Tibial artery (tissue), 4 donors: ENCODE measurements around the gene FAM72D.
"Not testable (repeated sequence)": the region's sequence is repeated elsewhere in the genome, so short reads cannot be mapped to it uniquely, and the experiment has no call there.

Source experiments
- DNase-seq, 2 donors: peaks; one replicate each; pipeline ENCODE4 v3.0.0-alpha.2; 2019
- H3K27ac ChIP-seq, 2 donors: fragments of 200-600 bp; sonication (generic) in 1 of 2; 1 replicate in 1 of 2; 2 replicates in 1 of 2; pipeline ENCODE4 v1.5.1; 2018 to 2019; ENCODE audit warnings: mild to moderate bottlenecking in 1 of 2
- H3K27me3 ChIP-seq, 2 donors: fragments of 200-600 bp; sonication (generic) in 1 of 2; one replicate each; pipeline versions ENCODE4 v1.5.1 to v1.6.0; 2016 to 2019
- H3K36me3 ChIP-seq, 3 donors: fragments of 200-600 bp; sonication (generic) in 2 of 3; one replicate each; pipeline ENCODE4 v1.5.1; 2016 to 2019; ENCODE audit warnings: mild to moderate bottlenecking in 2 of 3
- H3K4me1 ChIP-seq, 4 donors: fragments of 200-600 bp; sonication (generic) in 2 of 4; 1 replicate in 3 of 4; 2 replicates in 1 of 4; pipeline ENCODE4 v1.5.1; 2016 to 2019
- H3K4me3 ChIP-seq, 2 donors: fragments of 200-600 bp; sonication (generic) in 1 of 2; 1 replicate in 1 of 2; 2 replicates in 1 of 2; pipeline ENCODE4 v1.5.1; 2018 to 2019; ENCODE audit warnings: mild to moderate bottlenecking in 2 of 2
- H3K9me3 ChIP-seq, 3 donors: fragments of 200-600 bp; sonication (generic) in 1 of 3; one replicate each; pipeline ENCODE4 v1.5.1; 2016 to 2019
- intact Hi-C: fragments of 100-400 bp; cut with DNase I; formaldehyde crosslinking; loops from one replicate; pipeline ENCODE4 v1.15.0; 2023; ENCODE audit warnings: low total_unique reads

The FAM72D gene

GRCh38 chr1:145095284-145096057 lies at the start of gene FAM72D, which contains the start of gene SRGAP2B:
TSS of gene FAM72D (plus strand) at chr1:145095974. CDS start at chr1:145096848, 874 bp downstream.
TSS of gene SRGAP2B (minus strand) at chr1:145095328. CDS start at chr1:145092901, 2,427 bp downstream.
- Histone ChIP-seq H3K4me3 (peak within 1 kb of the TSS; percentile 44 to 49), H3K27ac (peak within 1 kb of the TSS in 1 of 2 donors; percentile 67)
- H3K36me3 ChIP-seq, H3K9me3 ChIP-seq, DNase-seq, H3K4me1 ChIP-seq, H3K27me3 ChIP-seq, intact Hi-C loops: not testable (repeated sequence)

GRCh38 chr1:145047553-145047952 lies 48.2 kb upstream of the FAM72D start:
- intact Hi-C loops, H3K4me3 ChIP-seq, H3K36me3 ChIP-seq, DNase-seq, H3K27me3 ChIP-seq, H3K4me1 ChIP-seq, H3K9me3 ChIP-seq, H3K27ac ChIP-seq: not testable (repeated sequence)

- H3K4me3 ChIP-seq, DNase-seq, H3K27ac ChIP-seq, H3K9me3 ChIP-seq, H3K36me3 ChIP-seq, H3K27me3 ChIP-seq, H3K4me1 ChIP-seq, intact Hi-C loops: not testable (repeated sequence)
Observed at GRCh38 chr1:145048181-145048856, 47.5 kb upstream of the FAM72D start.

GRCh38 chr1:145052019-145052776 lies 43.6 kb upstream of the FAM72D start:
- intact Hi-C loops, H3K27ac ChIP-seq, H3K36me3 ChIP-seq: not testable (repeated sequence)

GRCh38 chr1:145053428-145053827 lies 42.3 kb upstream of the FAM72D start:
- H3K27ac ChIP-seq, intact Hi-C loops, H3K4me3 ChIP-seq, H3K27me3 ChIP-seq, H3K4me1 ChIP-seq, H3K36me3 ChIP-seq, H3K9me3 ChIP-seq, DNase-seq: not testable (repeated sequence)

More at GRCh38 chr1:145052019-145052776, 43.6 kb upstream of the FAM72D start:
- not testable (repeated sequence) for H3K27me3 ChIP-seq, H3K4me3 ChIP-seq, DNase-seq, H3K4me1 ChIP-seq, H3K9me3 ChIP-seq

GRCh38 chr1:145055217-145055760 lies 40.5 kb upstream of the FAM72D start:
- DNase-seq, H3K4me1 ChIP-seq, H3K27ac ChIP-seq, H3K27me3 ChIP-seq, H3K36me3 ChIP-seq, intact Hi-C loops, H3K9me3 ChIP-seq, H3K4me3 ChIP-seq: not testable (repeated sequence)

- intact Hi-C loops, H3K4me3 ChIP-seq, DNase-seq, H3K9me3 ChIP-seq, H3K27me3 ChIP-seq, H3K36me3 ChIP-seq, H3K27ac ChIP-seq, H3K4me1 ChIP-seq: not testable (repeated sequence)
Observed at GRCh38 chr1:145058184-145058583, 37.6 kb upstream of the FAM72D start.

- H3K36me3 ChIP-seq, H3K27ac ChIP-seq, H3K4me3 ChIP-seq, intact Hi-C loops, H3K4me1 ChIP-seq, DNase-seq, H3K27me3 ChIP-seq, H3K9me3 ChIP-seq: not testable (repeated sequence)
Observed at GRCh38 chr1:145063285-145063684, 32.5 kb upstream of the FAM72D start.

GRCh38 chr1:145063941-145064648 lies 31.7 kb upstream of the FAM72D start:
- H3K27ac ChIP-seq, H3K36me3 ChIP-seq, H3K9me3 ChIP-seq, DNase-seq, H3K4me3 ChIP-seq, intact Hi-C loops, H3K4me1 ChIP-seq, H3K27me3 ChIP-seq: not testable (repeated sequence)

GRCh38 chr1:145065194-145065826 lies 30.5 kb upstream of the FAM72D start:
- H3K27ac ChIP-seq, DNase-seq, H3K4me3 ChIP-seq, H3K9me3 ChIP-seq, H3K36me3 ChIP-seq, H3K4me1 ChIP-seq, intact Hi-C loops, H3K27me3 ChIP-seq: not testable (repeated sequence)

- H3K4me1 ChIP-seq, H3K9me3 ChIP-seq, DNase-seq, H3K27me3 ChIP-seq, H3K4me3 ChIP-seq, H3K27ac ChIP-seq, intact Hi-C loops, H3K36me3 ChIP-seq: not testable (repeated sequence)
Observed at GRCh38 chr1:145066486-145066885, 29.3 kb upstream of the FAM72D start.

- H3K36me3 ChIP-seq, intact Hi-C loops, H3K27me3 ChIP-seq, H3K4me3 ChIP-seq, H3K4me1 ChIP-seq, H3K9me3 ChIP-seq, H3K27ac ChIP-seq, DNase-seq: not testable (repeated sequence)
Observed at GRCh38 chr1:145071569-145071968, 24.2 kb upstream of the FAM72D start.

GRCh38 chr1:145074021-145074559 lies 21.7 kb upstream of the FAM72D start:
- DNase-seq, H3K9me3 ChIP-seq, H3K27me3 ChIP-seq, H3K4me1 ChIP-seq, H3K36me3 ChIP-seq, H3K27ac ChIP-seq, H3K4me3 ChIP-seq, intact Hi-C loops: not testable (repeated sequence)
